A673 (cell line): ENCODE results near the gene RMI2.
"Not testable (repeated sequence)": the region's sequence is repeated elsewhere in the genome, so short reads cannot be mapped to it uniquely, and the experiment has no call there.

Experiments
- CTCF ChIP-seq: fragments of 300-800, 200-600 bp; sonication (generic); conservative IDR thresholded peaks from 2 replicates; pipeline ENCODE4 v1.5.1; 2017; ENCODE audit warnings: low read depth, mild to moderate bottlenecking, antibody characterized with exemption, low read length, moderate library complexity, mixed read lengths
- EZH2 ChIP-seq: fragments of 200-600 bp; sonication (generic); IDR thresholded peaks from 2 replicates; pipeline ENCODE4 v1.6.1; 2017; ENCODE audit warnings: borderline replicate concordance, low read depth, mild to moderate bottlenecking, mixed read lengths, antibody characterized with exemption, low read length; ENCODE audit not compliant: poor library complexity, severe bottlenecking

GRCh38 chr16:11378951-11379350 lies 33.7 kb downstream of the RMI2 start:
- TF ChIP-seq CTCF, EZH2: not testable (repeated sequence)
